HepG2 (cell line): ENCODE measurements around the gene PRR15L. TPM values are rescaled to one million over a fixed set of nuclear protein-coding genes. Genes with fewer than 3 reads are reported as not detected.

ENCODE experiments used
- ATAC-seq: fragments of 200-7000 bp; cut with Tn5 transposase; 3 replicates; pipeline ENCODE4 v1.9.1; 2020; ENCODE audit warnings: mild to moderate bottlenecking, moderate library complexity
- Bru-seq: library from RNA; stranded (reverse); fragments of 400-500 nt; gene quantifications from one replicate; lab custom pipeline; 2021; lab: Mats Ljungman, UMichigan
- BruChase-seq, 2 experiments: library from RNA; stranded (reverse); fragments of 400-500 nt; gene quantifications; one replicate each; lab custom pipeline; 2021; lab: Mats Ljungman, UMichigan
- BruUV-seq: library from RNA; stranded (reverse); fragments of 400-500 nt; replicated peaks from 2 replicates; lab custom pipeline; 2021; lab: Mats Ljungman, UMichigan
- CTCF ChIA-PET: fragments of 300-600 bp; formaldehyde crosslinking; extraction: SDS; loops from one replicate; lab custom pipeline; 2021; ENCODE audit warnings: low total read pairs, inconsistent platforms, low intra/inter-chr PET ratio; lab: Yijun Ruan, JAX
- POLR2A ChIA-PET: fragments of 350-600 bp; sonication (Branson Sonifier 250); formaldehyde crosslinking; loops from one replicate; lab custom pipeline; 2020; ENCODE audit warnings: antibody characterized with exemption, inconsistent platforms; lab: Yijun Ruan, JAX
- DNase-seq: peaks from one replicate; pipeline ENCODE4 v3.0.0-alpha.2; 2015; ENCODE audit warnings: low spot score
- FAIRE-seq: peaks from 3 replicates; lab custom pipeline; 2011; peaks lifted over from hg19 to GRCh38; lab: Jason Lieb, UNC
- H2AFZ ChIP-seq: one replicate; pipeline ENCODE4 v1.6.1; 2011; ENCODE audit warnings: low read length, inconsistent platforms
- H3K27ac ChIP-seq: fragments of 300-600 bp; 3 replicates; pipeline ENCODE4 v1.8.0; 2011; ENCODE audit warnings: mixed run types, mild to moderate bottlenecking, mixed read lengths, low read length, inconsistent platforms; ENCODE audit not compliant: insufficient read depth; ENCODE audit errors: extremely low read length
- H3K27me3 ChIP-seq, 2 experiments: fragments of 200-600 bp in 1 of 2; 2 replicates in 1 of 2; 3 replicates in 1 of 2; pipeline versions ENCODE4 v1.6.0 to v1.8.0; 2011; ENCODE audit warnings: low read length in 2 of 2, mild to moderate bottlenecking in 2 of 2, moderate library complexity in 2 of 2, inconsistent platforms in 1 of 2; ENCODE audit not compliant: insufficient read depth in 2 of 2, control insufficient read depth in 1 of 2
- H3K36me3 ChIP-seq, 2 experiments: fragments of 200-600 bp in 1 of 2; replicated peaks in 1 of 2; 2 replicates in 1 of 2; 3 replicates in 1 of 2; pipeline versions ENCODE4 v1.5.1 to v1.8.0; 2011; ENCODE audit warnings: low read length in 2 of 2, inconsistent platforms in 1 of 2; ENCODE audit not compliant: insufficient read depth in 2 of 2, control insufficient read depth in 1 of 2
- H3K4me1 ChIP-seq: 2 replicates; pipeline ENCODE4 v1.5.1; 2012; ENCODE audit warnings: low read length, inconsistent platforms; ENCODE audit not compliant: insufficient read depth
- H3K4me2 ChIP-seq: 2 replicates; pipeline ENCODE4 v1.6.0; 2011; ENCODE audit warnings: low read depth, low read length, inconsistent platforms
- H3K4me3 ChIP-seq, 3 experiments: fragments of 200-600 bp in 1 of 3; sonication (generic), shearing (Covaris generic) in 1 of 3; replicated peaks in 1 of 3; 2 replicates each; pipeline ENCODE4 v1.5.1; 2011 to 2016; ENCODE audit warnings: low read length in 3 of 3, inconsistent platforms in 2 of 3, low read depth in 2 of 3, mild to moderate bottlenecking in 2 of 3, control low read depth in 1 of 3, mixed read lengths in 1 of 3; ENCODE audit not compliant: insufficient read depth in 1 of 3
- H3K79me2 ChIP-seq: one replicate; pipeline ENCODE4 v1.6.1; 2011; ENCODE audit warnings: low read length, inconsistent platforms; ENCODE audit not compliant: insufficient read depth
- H3K9ac ChIP-seq: 2 replicates; pipeline ENCODE4 v1.6.0; 2011; ENCODE audit warnings: mild to moderate bottlenecking, low read depth, low read length, inconsistent platforms; ENCODE audit not compliant: insufficient read depth
- H3K9me3 ChIP-seq: 2 replicates; pipeline ENCODE4 v1.5.1; 2012; ENCODE audit warnings: mild to moderate bottlenecking, low read length
- H4K20me1 ChIP-seq: 2 replicates; pipeline ENCODE4 v1.6.0; 2011; ENCODE audit warnings: inconsistent platforms, mild to moderate bottlenecking, low read length, moderate library complexity; ENCODE audit not compliant: insufficient read depth
- CHCHD3 ChIP-seq: sonication (generic); formaldehyde crosslinking; IDR thresholded peaks from 2 replicates; pipeline ENCODE4 v1.8.0; 2022; ENCODE audit warnings: mild to moderate bottlenecking, missing genetic modification reagents, moderate library complexity
- DRAP1 ChIP-seq: IDR thresholded peaks from 2 replicates; pipeline ENCODE4 v1.6.1; 2016; ENCODE audit warnings: missing genetic modification reagents, missing compliant biosample characterization
- FOXA1 ChIP-seq, 2 experiments: fragments of 450-650 bp in 1 of 2; sonication (generic) in 1 of 2; formaldehyde crosslinking in 1 of 2; IDR thresholded peaks; 2 replicates each; pipeline versions ENCODE4 v1.4.0 to v1.6.1; 2016 to 2020; ENCODE audit warnings: missing genetic modification reagents in 1 of 2
- HNRNPL ChIP-seq: fragments of 200-400 bp; formaldehyde crosslinking; IDR thresholded peaks from 2 replicates; pipeline ENCODE4 v1.6.1; 2017; ENCODE audit warnings: mild to moderate bottlenecking, low read depth, low read length
- MTF2 ChIP-seq: sonication (generic); formaldehyde crosslinking; IDR thresholded peaks from 2 replicates; pipeline ENCODE4 v1.5.0; 2020; ENCODE audit warnings: missing genetic modification reagents, borderline replicate concordance
- ZFP91 ChIP-seq: sonication (generic); formaldehyde crosslinking; IDR thresholded peaks from 2 replicates; pipeline ENCODE4 v1.9.0; 2022; ENCODE audit warnings: missing genetic modification reagents, mild to moderate bottlenecking, borderline replicate concordance
- ZNF414 ChIP-seq: sonication (generic); formaldehyde crosslinking; IDR thresholded peaks from 2 replicates; pipeline ENCODE4 v1.5.0; 2020; ENCODE audit warnings: missing genetic modification reagents
- ZNF432 ChIP-seq: sonication (generic); formaldehyde crosslinking; IDR thresholded peaks from 2 replicates; pipeline ENCODE4 v1.5.0; 2020; ENCODE audit warnings: missing genetic modification reagents, mild to moderate bottlenecking, borderline replicate concordance
- ZNF572 ChIP-seq: sonication (generic); formaldehyde crosslinking; IDR thresholded peaks from 2 replicates; pipeline ENCODE4 v1.5.1; 2020; ENCODE audit warnings: mild to moderate bottlenecking, missing genetic modification reagents
- ZNF652 ChIP-seq: IDR thresholded peaks from 2 replicates; pipeline ENCODE4 v1.6.1; 2016; ENCODE audit warnings: low read depth, borderline replicate concordance
- WGBS: methylation state at CpG from one replicate; pipeline ENCODE4 v1.1.6; 2017; ENCODE audit warnings: low lambda C conversion rate; 5-methylcytosine and 5-hydroxymethylcytosine counted together
- in situ Hi-C: cut with HindIII; loops from 2 replicates; pipeline ENCODE4 v1.10.0; 2017; ENCODE audit warnings: low pct_unique_long_range_greater_than_20kb; ENCODE audit not compliant: extremely low pct_ligation_motif_present
- intact Hi-C: fragments of 100-400 bp; cut with micrococcal nuclease; formaldehyde crosslinking; loops from one replicate; pipeline ENCODE4 v1.10.0; 2022; ENCODE audit not compliant: unreplicated experiment
- long read RNA-seq, 2 experiments: library from RNA in 1 of 2; library from polyadenylated mRNA in 1 of 2; stranded (forward) in 1 of 2; unstranded in 1 of 2; transcript quantifications; one replicate each; pipeline ENCODE4 v2.0.0, GENCODE V29; 2019 to 2022
- polyA minus RNA-seq, 3 experiments: library from RNA; depleted of rRNA, polyadenylated mRNA; stranded (reverse); fragments of >200 nt; gene quantifications; 2 replicates each; pipeline ENCODE4 v1.2.3, GENCODE V29; 2011; ENCODE audit warnings: low replicate concordance in 1 of 3
- polyA plus RNA-seq, 8 experiments: library from polyadenylated mRNA; depleted of rRNA in 3 of 8; stranded (reverse) in 7 of 8; unstranded in 1 of 8; fragments of >200 nt; fragmentation: Illumina TruSeq in 4 of 8; extraction: Trizol in 4 of 8; gene quantifications; 2 replicates each; pipeline versions ENCODE4 v1.2.1 to v1.2.3, GENCODE V29; 2011 to 2016; ENCODE audit warnings: low read depth in 4 of 8, missing spikeins in 1 of 8, mixed read lengths in 1 of 8; ENCODE audit not compliant: insufficient read depth in 1 of 8
- total RNA-seq, 5 experiments: library from RNA; depleted of rRNA; stranded (reverse); fragments of >200 nt; fragmentation: Illumina TruSeq; extraction: Trizol; gene quantifications; 2 replicates each; pipeline ENCODE4 v1.2.3, GENCODE V29; 2016; ENCODE audit warnings: low read depth in 1 of 5
- TF ChIP-seq, protein P1 (sequence below): sonication (generic); formaldehyde crosslinking; IDR thresholded peaks from 2 replicates; pipeline ENCODE4 v1.8.1; 2023; ENCODE audit warnings: mild to moderate bottlenecking, missing genetic modification reagents

The PRR15L gene, protein sequence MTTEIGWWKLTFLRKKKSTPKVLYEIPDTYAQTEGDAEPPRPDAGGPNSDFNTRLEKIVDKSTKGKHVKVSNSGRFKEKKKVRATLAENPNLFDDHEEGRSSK
- total RNA-seq (2016; rRNA removed; fragmentation: Illumina TruSeq; extraction: Trizol) (2.0 and 2.4 TPM in 2 replicates), polyA plus RNA-seq (2011; rRNA removed) (0.44 and 0.47 TPM in 2 replicates), polyA minus RNA-seq (2011; rRNA and poly(A)+ RNA removed; ENCODE audit: low replicate concordance) (1.4 TPM in 1 of 2 replicates, not detected in the other), Bru-seq, nascent RNA (percentile 39 among the genes with signal in this experiment), BruChase-seq, experiment 1, labeled RNA remaining after a 6-hour chase (percentile 17 among the genes with signal in this experiment), BruChase-seq, experiment 2, labeled RNA remaining after a 2-hour chase (percentile 29 among the genes with signal in this experiment)
- total RNA-seq (2016; cell fraction: cytosol; rRNA removed; fragmentation: Illumina TruSeq; extraction: Trizol; ENCODE audit: low read depth): 0.40 and 0.62 TPM in 2 replicates
- 1.9 and 2.5 TPM in 2 replicates for total RNA-seq (2016; cell fraction: insoluble cytoplasmic fraction; rRNA removed; fragmentation: Illumina TruSeq; extraction: Trizol)
- total RNA-seq (2016; cell fraction: membrane; rRNA removed; fragmentation: Illumina TruSeq; extraction: Trizol): 0.93 and 1.0 TPM in 2 replicates
- total RNA-seq (2016; cell fraction: nucleus; rRNA removed; fragmentation: Illumina TruSeq; extraction: Trizol): 0.65 and 0.88 TPM in 2 replicates
- polyA plus RNA-seq (2011; cell fraction: cytosol; rRNA removed): 0.64 and 0.77 TPM in 2 replicates
- polyA plus RNA-seq (2011; cell fraction: nucleus; rRNA removed): 0.37 and 0.81 TPM in 2 replicates
- 0.49 and 0.95 TPM in 2 replicates for polyA plus RNA-seq (2012)
- polyA plus RNA-seq (2016; cell fraction: cytosol; fragmentation: Illumina TruSeq; extraction: Trizol; ENCODE audit: low read depth): 0.11 and 0.28 TPM in 2 replicates
- polyA plus RNA-seq (2016; cell fraction: insoluble cytoplasmic fraction; fragmentation: Illumina TruSeq; extraction: Trizol; ENCODE audit: low read depth): 2.2 TPM in 2 replicates
- 0.43 and 0.52 TPM in 2 replicates for polyA plus RNA-seq (2016; cell fraction: membrane; fragmentation: Illumina TruSeq; extraction: Trizol; ENCODE audit: low read depth)
- polyA plus RNA-seq (2016; cell fraction: nucleus; fragmentation: Illumina TruSeq; extraction: Trizol; ENCODE audit: insufficient read depth, low read depth): 1.1 and 1.2 TPM in 2 replicates
- polyA minus RNA-seq (2011; cell fraction: cytosol; rRNA and poly(A)+ RNA removed): 0.40 and 0.44 TPM in 2 replicates
- polyA minus RNA-seq (2011; cell fraction: nucleus; rRNA and poly(A)+ RNA removed): 0.62 TPM in 1 of 2 replicates, not detected in the other
- long read RNA-seq, experiment 1, partial matches to known transcripts: 0 of 1 reads
- long read RNA-seq, experiment 1, other reads (novel, unspliced or antisense): 0 of 1 reads
- long read RNA-seq, experiment 2, partial matches to known transcripts: 0 of 2 reads
- long read RNA-seq, experiment 2, other reads (novel, unspliced or antisense): 1 of 2 reads

DNA sequence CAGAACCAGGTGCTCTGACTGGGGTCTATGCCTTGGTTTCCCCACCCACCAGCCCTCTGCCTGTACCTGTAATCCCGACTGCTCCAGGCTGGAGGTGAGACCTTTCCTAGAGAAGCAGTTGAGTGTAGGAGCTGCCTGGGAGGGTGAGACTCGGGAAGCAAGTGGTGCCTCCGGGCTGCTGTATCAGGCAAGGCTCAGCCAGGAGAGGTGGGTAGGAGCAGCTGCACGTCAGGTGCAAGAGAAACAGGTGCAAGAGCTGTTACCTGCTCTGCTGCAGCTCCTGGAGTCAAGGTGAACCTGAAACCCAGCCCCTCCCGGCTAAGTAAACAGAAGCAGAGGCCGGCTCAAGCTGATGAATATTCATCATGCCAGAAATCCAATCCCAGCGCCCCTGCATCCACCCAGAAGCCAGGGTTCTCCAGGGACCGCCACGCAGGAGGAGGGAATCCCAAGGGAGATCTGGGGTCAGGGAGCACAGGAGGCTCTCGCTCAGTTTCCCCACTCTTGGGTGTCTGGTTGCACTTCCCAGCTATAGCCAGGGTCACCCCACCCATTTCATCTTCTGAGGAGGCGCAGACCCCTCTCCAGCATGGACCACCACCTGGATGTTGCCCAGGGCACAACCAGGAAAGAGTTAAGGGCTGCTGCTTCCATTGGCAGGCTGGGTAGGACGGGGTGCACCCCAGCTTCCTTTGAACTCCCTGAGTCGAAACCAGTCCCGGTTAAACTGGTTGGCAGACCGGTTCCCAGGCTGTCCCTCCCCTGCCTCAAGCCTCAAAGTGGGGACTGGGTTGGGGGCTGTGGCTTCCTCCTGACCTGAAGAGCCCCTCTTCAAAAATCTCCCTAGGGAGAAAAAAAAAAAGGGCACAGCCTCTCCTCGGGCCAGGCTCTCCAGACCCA is at the start of gene PRR15L:
Gene PRR15L, minus strand, starts transcription at position 293 of the 900 bp plus-strand sequence. CDS start 4,649 bp downstream, outside the sequence.
- Histone ChIP-seq H3K27ac (no peak within 1 kb of the TSS), H3K36me3 (no peaks in the 10 kb centered on the region), H3K4me2 (peak within 1 kb of the TSS; percentile 81), H3K79me2 (no peaks in the 10 kb centered on the region), H3K27me3 (peaks cover 0 to 2% of the 10 kb centered on the region in 2 experiments; a peak in 4 of 5 replicates), H3K9me3 (no peaks in the 10 kb centered on the region), H4K20me1 (no peaks in the 10 kb centered on the region), H3K4me1 (peaks cover 63% of the 10 kb centered on the region), H2AFZ (no peak within 1 kb of the TSS), H3K4me3 (peak within 1 kb of the TSS; percentile 33 to 61 (median 38)), H3K9ac (peak within 1 kb of the TSS; percentile 25; the same call in 1 of the 2 replicates)
- intact Hi-C loops (loop anchor here (2.0 kb wide), 1 partner anchor 13 kb away; the partner anchor contains the start of gene CDK5RAP3), in situ Hi-C loops (no loop called here)
- CTCF ChIA-PET: no interaction called here
- BruUV-seq: no TSS peak
- no peak for DNase-seq
- FAIRE-seq: no peak
- ATAC-seq: peak; percentile 53
- POLR2A ChIA-PET: interaction anchor here (0.6 to 15.1 kb wide), 8 partner anchors 9 to 91 kb away, joined by 3 to 267 read pairs (median 14); partner anchors contain the start of genes CDK5RAP3, NFE2L1, PNPO and SP2
- WGBS: 27% methylated on average over 12 of the region's 16 CpGs
- TF ChIP-seq ZNF572 (CRISPR knock-in tag) (0 out of 2 replicates have a peak, but pooled peaks have one; percentile 67), FOXA1 (IDR thresholded peaks at IDR 0.05) (no peak), FOXA1 (CRISPR knock-in tag; IDR thresholded peaks at IDR 0.05) (peak; percentile 30; the same call in 1 of the 2 replicates), ZNF414 (CRISPR knock-in tag) (0 out of 2 replicates have a peak, but pooled peaks have one; percentile 33), ZNF652 (CRISPR knock-in tag) (peak; percentile 60; the same call in 1 of the 2 replicates), HNRNPL (0 out of 2 replicates have a peak, but pooled peaks have one; percentile 60), ZNF432 (CRISPR knock-in tag) (no peak), CHCHD3 (CRISPR knock-in tag) (no peak), MTF2 (CRISPR knock-in tag) (0 out of 2 replicates have a peak, but pooled peaks have one; percentile 72), ZFP91 (CRISPR knock-in tag) (0 out of 2 replicates have a peak, but pooled peaks have one; percentile 47), DRAP1 (CRISPR knock-in tag) (no peak)
- TF ChIP-seq, protein P1, sequence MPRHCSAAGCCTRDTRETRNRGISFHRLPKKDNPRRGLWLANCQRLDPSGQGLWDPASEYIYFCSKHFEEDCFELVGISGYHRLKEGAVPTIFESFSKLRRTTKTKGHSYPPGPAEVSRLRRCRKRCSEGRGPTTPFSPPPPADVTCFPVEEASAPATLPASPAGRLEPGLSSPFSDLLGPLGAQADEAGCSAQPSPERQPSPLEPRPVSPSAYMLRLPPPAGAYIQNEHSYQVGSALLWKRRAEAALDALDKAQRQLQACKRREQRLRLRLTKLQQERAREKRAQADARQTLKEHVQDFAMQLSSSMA: peak; percentile 52; the same call in 1 of the 2 replicates
